Liver (tissue), 3 donors: Measurements from ENCODE around the gene CARS1.

Experiments used
- EGR1 ChIP-seq, 2 donors: IDR thresholded peaks; 2 replicates each; pipeline ENCODE4 v1.6.1; 2016 to 2018; ENCODE audit warnings: antibody characterized with exemption in 2 of 2, low read depth in 2 of 2
- HNF4G ChIP-seq: IDR thresholded peaks from 2 replicates; pipeline ENCODE4 v1.6.1; 2016; ENCODE audit warnings: antibody characterized with exemption
- RAD21 ChIP-seq, 2 donors: IDR thresholded peaks; 2 replicates each; pipeline ENCODE4 v1.6.1; 2016; ENCODE audit warnings: antibody characterized with exemption in 2 of 2, mild to moderate bottlenecking in 2 of 2
- TAF1 ChIP-seq: conservative IDR thresholded peaks from 2 replicates; pipeline ENCODE4 v1.6.1; 2016; ENCODE audit warnings: antibody characterized with exemption, mild to moderate bottlenecking
- YY1 ChIP-seq: IDR thresholded peaks from 2 replicates; pipeline ENCODE4 v1.6.1; 2016; ENCODE audit warnings: antibody characterized with exemption, mild to moderate bottlenecking
- ZBTB33 ChIP-seq: IDR thresholded peaks from 2 replicates; pipeline ENCODE4 v1.6.1; 2016; ENCODE audit warnings: antibody characterized with exemption
- TF ChIP-seq, protein P1 (sequence below): fragments of 150-350 bp; IDR thresholded peaks from 2 replicates; pipeline ENCODE4 v1.5.1; 2017; ENCODE audit warnings: improper control_type of control experiment, low read depth, low read length; ENCODE audit not compliant: missing input control
- TF ChIP-seq, protein P2 (sequence below): IDR thresholded peaks from 2 replicates; pipeline ENCODE4 v1.6.1; 2016; ENCODE audit warnings: antibody characterized with exemption, mild to moderate bottlenecking
- donor health status: healthy.
- donor health status: healthy.

DNA sequence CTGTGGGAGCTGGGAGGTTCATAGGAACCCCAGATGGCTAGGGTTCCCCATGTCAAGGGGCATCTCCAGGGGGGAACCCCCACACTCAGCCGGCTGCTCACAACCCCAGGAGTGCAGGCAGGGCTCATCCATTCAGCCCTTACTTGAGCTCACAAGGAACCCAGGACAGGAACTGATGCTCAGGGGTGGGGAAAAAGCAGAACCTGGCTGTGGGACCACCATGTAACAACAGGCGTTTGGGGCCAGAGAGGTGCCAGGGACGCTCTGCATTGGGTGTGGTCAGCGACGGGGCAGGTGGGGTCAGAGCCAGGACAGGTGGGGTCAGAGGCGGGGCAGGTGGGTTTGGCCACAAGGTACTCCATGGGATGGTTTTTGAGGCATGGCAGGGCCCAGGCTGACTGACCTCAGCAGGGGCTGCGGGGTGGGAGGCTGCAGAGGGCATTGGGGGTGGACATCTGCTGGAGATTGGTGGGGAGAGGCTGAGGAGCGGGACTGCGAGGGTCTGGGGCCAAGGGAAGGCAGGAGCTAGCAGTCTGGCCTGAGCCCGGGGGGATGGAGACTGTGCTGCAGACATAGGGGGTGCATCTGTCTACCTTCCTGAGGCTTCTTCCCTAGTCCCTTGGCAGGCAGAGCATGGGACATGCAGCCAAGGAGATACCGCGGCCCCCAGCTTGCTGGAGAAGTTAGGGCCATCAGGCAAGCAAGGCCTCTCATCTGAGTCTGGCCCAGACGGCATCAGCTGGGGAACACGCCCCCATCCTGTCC is 34.0 kb upstream of the CARS1 start:
- TF ChIP-seq HNF4G (no peak), ZBTB33 (no peak), TAF1 (no peak), YY1 (no peak), EGR1 (IDR thresholded peaks at IDR 0.05; ENCODE audit: low read depth in 2 of 2) (no peak), RAD21 (IDR thresholded peaks at IDR 0.05) (no peak)
- TF ChIP-seq, protein P1, sequence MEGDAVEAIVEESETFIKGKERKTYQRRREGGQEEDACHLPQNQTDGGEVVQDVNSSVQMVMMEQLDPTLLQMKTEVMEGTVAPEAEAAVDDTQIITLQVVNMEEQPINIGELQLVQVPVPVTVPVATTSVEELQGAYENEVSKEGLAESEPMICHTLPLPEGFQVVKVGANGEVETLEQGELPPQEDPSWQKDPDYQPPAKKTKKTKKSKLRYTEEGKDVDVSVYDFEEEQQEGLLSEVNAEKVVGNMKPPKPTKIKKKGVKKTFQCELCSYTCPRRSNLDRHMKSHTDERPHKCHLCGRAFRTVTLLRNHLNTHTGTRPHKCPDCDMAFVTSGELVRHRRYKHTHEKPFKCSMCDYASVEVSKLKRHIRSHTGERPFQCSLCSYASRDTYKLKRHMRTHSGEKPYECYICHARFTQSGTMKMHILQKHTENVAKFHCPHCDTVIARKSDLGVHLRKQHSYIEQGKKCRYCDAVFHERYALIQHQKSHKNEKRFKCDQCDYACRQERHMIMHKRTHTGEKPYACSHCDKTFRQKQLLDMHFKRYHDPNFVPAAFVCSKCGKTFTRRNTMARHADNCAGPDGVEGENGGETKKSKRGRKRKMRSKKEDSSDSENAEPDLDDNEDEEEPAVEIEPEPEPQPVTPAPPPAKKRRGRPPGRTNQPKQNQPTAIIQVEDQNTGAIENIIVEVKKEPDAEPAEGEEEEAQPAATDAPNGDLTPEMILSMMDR = no peak
- TF ChIP-seq, protein P2, sequence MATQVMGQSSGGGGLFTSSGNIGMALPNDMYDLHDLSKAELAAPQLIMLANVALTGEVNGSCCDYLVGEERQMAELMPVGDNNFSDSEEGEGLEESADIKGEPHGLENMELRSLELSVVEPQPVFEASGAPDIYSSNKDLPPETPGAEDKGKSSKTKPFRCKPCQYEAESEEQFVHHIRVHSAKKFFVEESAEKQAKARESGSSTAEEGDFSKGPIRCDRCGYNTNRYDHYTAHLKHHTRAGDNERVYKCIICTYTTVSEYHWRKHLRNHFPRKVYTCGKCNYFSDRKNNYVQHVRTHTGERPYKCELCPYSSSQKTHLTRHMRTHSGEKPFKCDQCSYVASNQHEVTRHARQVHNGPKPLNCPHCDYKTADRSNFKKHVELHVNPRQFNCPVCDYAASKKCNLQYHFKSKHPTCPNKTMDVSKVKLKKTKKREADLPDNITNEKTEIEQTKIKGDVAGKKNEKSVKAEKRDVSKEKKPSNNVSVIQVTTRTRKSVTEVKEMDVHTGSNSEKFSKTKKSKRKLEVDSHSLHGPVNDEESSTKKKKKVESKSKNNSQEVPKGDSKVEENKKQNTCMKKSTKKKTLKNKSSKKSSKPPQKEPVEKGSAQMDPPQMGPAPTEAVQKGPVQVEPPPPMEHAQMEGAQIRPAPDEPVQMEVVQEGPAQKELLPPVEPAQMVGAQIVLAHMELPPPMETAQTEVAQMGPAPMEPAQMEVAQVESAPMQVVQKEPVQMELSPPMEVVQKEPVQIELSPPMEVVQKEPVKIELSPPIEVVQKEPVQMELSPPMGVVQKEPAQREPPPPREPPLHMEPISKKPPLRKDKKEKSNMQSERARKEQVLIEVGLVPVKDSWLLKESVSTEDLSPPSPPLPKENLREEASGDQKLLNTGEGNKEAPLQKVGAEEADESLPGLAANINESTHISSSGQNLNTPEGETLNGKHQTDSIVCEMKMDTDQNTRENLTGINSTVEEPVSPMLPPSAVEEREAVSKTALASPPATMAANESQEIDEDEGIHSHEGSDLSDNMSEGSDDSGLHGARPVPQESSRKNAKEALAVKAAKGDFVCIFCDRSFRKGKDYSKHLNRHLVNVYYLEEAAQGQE = no peak
